ENCODE measurements around the gene WDR49. TPM values are rescaled to one million over a fixed set of nuclear protein-coding genes. Genes with fewer than 3 reads are reported as not detected.

Gene WDR49
- total and polyA plus RNA-seq, 10 of the 15 experiments (the other 5 are each of a cell fraction or from before 2014, with no cell fraction given): 0.05 to 0.15 TPM; not detected in 8

GRCh38 chr3:167611718-167612117 lies 42.0 kb downstream of the WDR49 start (continued):
- TF ChIP-seq ZBTB11 (CRISPR knock-in tag; IDR thresholded peaks at IDR 0.05) (no peak), HSF1 (IDR thresholded peaks at IDR 0.05; ENCODE audit: low read depth, low read length) (no peak), MEF2B (IDR thresholded peaks at IDR 0.05; ENCODE audit: partially characterized antibody, poor library complexity, severe bottlenecking) (no peak)
- TF ChIP-seq, protein P1, sequence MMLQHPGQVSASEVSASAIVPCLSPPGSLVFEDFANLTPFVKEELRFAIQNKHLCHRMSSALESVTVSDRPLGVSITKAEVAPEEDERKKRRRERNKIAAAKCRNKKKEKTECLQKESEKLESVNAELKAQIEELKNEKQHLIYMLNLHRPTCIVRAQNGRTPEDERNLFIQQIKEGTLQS (IDR thresholded peaks at IDR 0.05; ENCODE audit: borderline replicate concordance, extremely low read depth, low read depth, low read length): no peak

GRCh38 chr3:167609156-167609555 lies 44.6 kb downstream of the WDR49 start:
- intact Hi-C loops (cut with micrococcal nuclease; ENCODE audit: unreplicated experiment) (loop anchor here (10.0 kb wide), 1 partner anchor 276 kb away; no protein-coding TSS in a partner anchor), in situ Hi-C loops (cut with MboI) (no loop called here)
- Histone ChIP-seq H3K9me3 (replicated peaks; ENCODE audit: control insufficient read depth, insufficient read depth, low read length) (no peaks in the 10 kb centered on the region), H2AFZ (ENCODE audit: control insufficient read depth, low read depth, low read length) (no peak overlapping the region), H3K4me2 (ENCODE audit: control insufficient read depth, insufficient read depth) (no peak overlapping the region), H3K79me2 (ENCODE audit: control insufficient read depth, insufficient read depth, low read length) (no peaks in the 10 kb centered on the region), H3K27me3 (replicated peaks in 1 of 2; ENCODE audit: control insufficient read depth in 2 of 2, insufficient read depth in 2 of 2, low read length in 1 of 2) (no peaks in the 10 kb centered on the region), H3K9ac (ENCODE audit: control insufficient read depth, insufficient read depth, low read length) (no peak overlapping the region), H3K27ac (ENCODE audit: control insufficient read depth, insufficient read depth) (no peak overlapping the region), H3K4me1 (ENCODE audit: control insufficient read depth, insufficient read depth, low read length) (no peaks in the 10 kb centered on the region), H3K36me3 (ENCODE audit: control insufficient read depth in 2 of 2, insufficient read depth in 2 of 2, low read length in 1 of 2) (no peaks in the 10 kb centered on the region), H3K4me3 (no peak overlapping the region), H4K20me1 (ENCODE audit: control insufficient read depth, insufficient read depth) (no peaks in the 10 kb centered on the region)
- TF ChIP-seq SREBF2 (IDR thresholded peaks at IDR 0.05; ENCODE audit: low read length) (no peak), RAD51 (IDR thresholded peaks at IDR 0.05) (no peak), SMAD5 (IDR thresholded peaks at IDR 0.05; ENCODE audit: low read depth) (no peak), YBX1 (IDR thresholded peaks at IDR 0.05) (no peak), KLF5 (IDR thresholded peaks at IDR 0.05; ENCODE audit: partially characterized antibody) (no peak), MTA2 (IDR thresholded peaks at IDR 0.05; ENCODE audit: low read depth) (no peak), KDM1A (IDR thresholded peaks at IDR 0.05; ENCODE audit: borderline replicate concordance) (no peak), MEF2B (IDR thresholded peaks at IDR 0.05; ENCODE audit: partially characterized antibody, poor library complexity, severe bottlenecking) (no peak), BMI1 (IDR thresholded peaks at IDR 0.05; ENCODE audit: borderline replicate concordance) (no peak), HDAC2 (IDR thresholded peaks at IDR 0.05) (no peak)
- TF ChIP-seq, protein P2, sequence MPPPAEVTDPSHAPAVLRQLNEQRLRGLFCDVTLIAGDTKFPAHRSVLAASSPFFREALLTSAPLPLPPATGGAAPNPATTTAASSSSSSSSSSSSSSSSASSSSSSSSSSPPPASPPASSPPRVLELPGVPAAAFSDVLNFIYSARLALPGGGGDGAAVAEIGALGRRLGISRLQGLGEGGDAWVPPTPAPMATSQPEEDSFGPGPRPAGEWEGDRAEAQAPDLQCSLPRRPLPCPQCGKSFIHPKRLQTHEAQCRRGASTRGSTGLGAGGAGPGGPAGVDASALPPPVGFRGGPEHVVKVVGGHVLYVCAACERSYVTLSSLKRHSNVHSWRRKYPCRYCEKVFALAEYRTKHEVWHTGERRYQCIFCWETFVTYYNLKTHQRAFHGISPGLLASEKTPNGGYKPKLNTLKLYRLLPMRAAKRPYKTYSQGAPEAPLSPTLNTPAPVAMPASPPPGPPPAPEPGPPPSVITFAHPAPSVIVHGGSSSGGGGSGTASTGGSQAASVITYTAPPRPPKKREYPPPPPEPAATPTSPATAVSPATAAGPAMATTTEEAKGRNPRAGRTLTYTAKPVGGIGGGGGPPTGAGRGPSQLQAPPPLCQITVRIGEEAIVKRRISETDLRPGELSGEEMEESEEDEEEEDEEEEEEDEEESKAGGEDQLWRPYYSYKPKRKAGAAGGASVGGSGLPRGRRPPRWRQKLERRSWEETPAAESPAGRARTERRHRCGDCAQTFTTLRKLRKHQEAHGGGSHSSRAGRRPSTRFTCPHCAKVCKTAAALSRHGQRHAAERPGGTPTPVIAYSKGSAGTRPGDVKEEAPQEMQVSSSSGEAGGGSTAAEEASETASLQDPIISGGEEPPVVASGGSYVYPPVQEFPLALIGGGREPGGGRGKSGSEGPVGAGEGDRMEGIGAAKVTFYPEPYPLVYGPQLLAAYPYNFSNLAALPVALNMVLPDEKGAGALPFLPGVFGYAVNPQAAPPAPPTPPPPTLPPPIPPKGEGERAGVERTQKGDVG (CRISPR knock-in tag; IDR thresholded peaks at IDR 0.05): no peak
- ATAC-seq (no peak), FAIRE-seq (no peak), DNase-seq (ENCODE audit: low read depth, low spot score) (no peak)
- ChIA-PET SMC1A (ENCODE audit: uncharacterized antibody, unreplicated experiment) (no interaction called here), RAD21 (ENCODE audit: unreplicated experiment) (no interaction called here), POLR2A (no interaction called here), CTCF (no interaction called here)
- BruUV-seq (replicated peaks): no TSS peak
- WGBS (ENCODE audit: insufficient coverage, insufficient replicate concordance, low lambda C conversion rate, missing lambda C conversion rate): 11% methylated on average over 5 of the region's 5 CpGs
